Keratinocyte (primary cell): ENCODE results near the gene EIF3F. TPM values are rescaled to one million over a fixed set of nuclear protein-coding genes. Genes with fewer than 3 reads are reported as not detected.

Source experiments
- DNase-seq: peaks from one replicate; pipeline ENCODE4 v3.0.0-alpha.2; 2011; ENCODE audit warnings: low read depth, missing footprints, low spot score
- FAIRE-seq: peaks from 2 replicates; lab custom pipeline; 2011; peaks lifted over from hg19 to GRCh38; lab: Jason Lieb, UNC
- H2AFZ ChIP-seq: 2 replicates; pipeline ENCODE4 v1.6.0; 2012; ENCODE audit warnings: low read length, control low read depth, inconsistent platforms; ENCODE audit not compliant: control insufficient read depth
- H3K27ac ChIP-seq: 2 replicates; pipeline ENCODE4 v1.5.1; 2011; ENCODE audit warnings: low read length; ENCODE audit not compliant: control insufficient read depth, insufficient read depth
- H3K27me3 ChIP-seq: 3 replicates; pipeline ENCODE4 v1.6.0; 2011; ENCODE audit warnings: low read length; ENCODE audit not compliant: control insufficient read depth, insufficient read depth; ENCODE audit errors: extremely low read depth
- H3K36me3 ChIP-seq, 2 experiments: 2 replicates in 1 of 2; 3 replicates in 1 of 2; pipeline ENCODE4 v1.5.1; 2011; ENCODE audit warnings: low read length in 2 of 2, mild to moderate bottlenecking in 1 of 2; ENCODE audit not compliant: control insufficient read depth in 2 of 2, insufficient read depth in 2 of 2; ENCODE audit errors: extremely low read depth in 1 of 2
- H3K4me1 ChIP-seq: 3 replicates; pipeline ENCODE4 v1.5.1; 2011; ENCODE audit warnings: low read length; ENCODE audit not compliant: control insufficient read depth, insufficient read depth; ENCODE audit errors: extremely low read depth
- H3K4me2 ChIP-seq: 3 replicates; pipeline ENCODE4 v1.6.0; 2011; ENCODE audit warnings: low read depth, low read length; ENCODE audit not compliant: control insufficient read depth, insufficient read depth; ENCODE audit errors: extremely low read depth
- H3K4me3 ChIP-seq, 3 experiments: fragments of 200-600 bp in 1 of 3; sonication (generic) in 1 of 3; 2 replicates in 2 of 3; 3 replicates in 1 of 3; pipeline ENCODE4 v1.5.1; 2011 to 2016; ENCODE audit warnings: low read length in 3 of 3, mild to moderate bottlenecking in 3 of 3, control low read depth in 2 of 3, inconsistent platforms in 1 of 3, low read depth in 1 of 3, mixed read lengths in 1 of 3, mixed run types in 1 of 3, moderate library complexity in 1 of 3; ENCODE audit not compliant: control insufficient read depth in 2 of 3, insufficient read depth in 2 of 3; ENCODE audit errors: extremely low read depth in 1 of 3
- H3K79me2 ChIP-seq: 2 replicates; pipeline ENCODE4 v1.6.0; 2012; ENCODE audit warnings: low read length; ENCODE audit not compliant: control insufficient read depth, insufficient read depth
- H3K9ac ChIP-seq: 3 replicates; pipeline ENCODE4 v1.6.0; 2011; ENCODE audit warnings: low read length; ENCODE audit not compliant: control insufficient read depth, insufficient read depth; ENCODE audit errors: extremely low read depth
- H3K9me1 ChIP-seq: 3 replicates; pipeline ENCODE4 v1.6.0; 2011; ENCODE audit warnings: low read length; ENCODE audit not compliant: control insufficient read depth, insufficient read depth; ENCODE audit errors: extremely low read depth
- H3K9me3 ChIP-seq: 2 replicates; pipeline ENCODE4 v1.5.1; 2012; ENCODE audit warnings: low read depth, low read length; ENCODE audit not compliant: control insufficient read depth
- H4K20me1 ChIP-seq: 3 replicates; pipeline ENCODE4 v1.6.0; 2011; ENCODE audit warnings: low read length; ENCODE audit not compliant: control insufficient read depth, insufficient read depth; ENCODE audit errors: extremely low read depth
- EZH2 ChIP-seq: IDR thresholded peaks from one replicate; pipeline ENCODE4 v1.6.1; 2012; ENCODE audit warnings: inconsistent platforms, mild to moderate bottlenecking, low read length, moderate library complexity
- dilution Hi-C: fragments of 300-500 bp; cut with MboI; formaldehyde crosslinking; loops from one replicate; pipeline ENCODE4 v1.7.0; 2020; ENCODE audit warnings: low sequenced_read_pairs; ENCODE audit not compliant: extremely low pct_ligation_motif_present
- polyA plus RNA-seq, 5 experiments: library from polyadenylated mRNA; depleted of rRNA in 3 of 5; stranded (reverse) in 3 of 5; stranded (forward) in 1 of 5; unstranded in 1 of 5; fragments of >200 nt; gene quantifications; 1 replicate in 1 of 5; 2 replicates in 3 of 5; 3 replicates in 1 of 5; pipeline versions ENCODE4 v1.2.1 to v1.2.3, GENCODE V29; 2011 to 2012; ENCODE audit warnings: missing spikeins in 2 of 5, low read depth in 1 of 5, low replicate concordance in 1 of 5
- TF ChIP-seq, protein P1 (sequence below), 3 experiments: IDR thresholded peaks in 1 of 3; conservative IDR thresholded peaks in 1 of 3; optimal IDR thresholded peaks in 1 of 3; 2 replicates in 2 of 3; 3 replicates in 1 of 3; pipeline versions ENCODE3 to v1.5.1; 2011; ENCODE audit warnings: low read length in 3 of 3, mild to moderate bottlenecking in 3 of 3, moderate library complexity in 2 of 3, control low read depth in 1 of 3, inconsistent platforms in 1 of 3; ENCODE audit not compliant: insufficient read depth in 2 of 3; ENCODE audit errors: extremely low read depth in 1 of 3

Gene EIF3F
- polyA plus RNA-seq, 1 donor (not counting 4 experiments of a cell fraction or from before 2014, with no cell fraction given): 158 TPM

- no peak overlapping the region for H3K4me2 ChIP-seq
- no peak overlapping the region for H3K9ac ChIP-seq
- no peaks in the 10 kb centered on the region for H3K36me3 ChIP-seq
- no peaks in the 10 kb centered on the region for H4K20me1 ChIP-seq
- H2AFZ ChIP-seq: no peak overlapping the region
- FAIRE-seq (no peak), DNase-seq (no peak)
- peaks cover 3% of the 10 kb centered on the region for H3K27me3 ChIP-seq
- H3K79me2 ChIP-seq: no peaks in the 10 kb centered on the region
- H3K27ac ChIP-seq: no peak overlapping the region
- dilution Hi-C loops: no loop called here
- no peaks in the 10 kb centered on the region for H3K9me1 ChIP-seq
- H3K4me1 ChIP-seq: no peaks in the 10 kb centered on the region
- H3K9me3 ChIP-seq: no peaks in the 10 kb centered on the region
- no peak overlapping the region for H3K4me3 ChIP-seq
- TF ChIP-seq EZH2: no peak
- TF ChIP-seq, protein P1, sequence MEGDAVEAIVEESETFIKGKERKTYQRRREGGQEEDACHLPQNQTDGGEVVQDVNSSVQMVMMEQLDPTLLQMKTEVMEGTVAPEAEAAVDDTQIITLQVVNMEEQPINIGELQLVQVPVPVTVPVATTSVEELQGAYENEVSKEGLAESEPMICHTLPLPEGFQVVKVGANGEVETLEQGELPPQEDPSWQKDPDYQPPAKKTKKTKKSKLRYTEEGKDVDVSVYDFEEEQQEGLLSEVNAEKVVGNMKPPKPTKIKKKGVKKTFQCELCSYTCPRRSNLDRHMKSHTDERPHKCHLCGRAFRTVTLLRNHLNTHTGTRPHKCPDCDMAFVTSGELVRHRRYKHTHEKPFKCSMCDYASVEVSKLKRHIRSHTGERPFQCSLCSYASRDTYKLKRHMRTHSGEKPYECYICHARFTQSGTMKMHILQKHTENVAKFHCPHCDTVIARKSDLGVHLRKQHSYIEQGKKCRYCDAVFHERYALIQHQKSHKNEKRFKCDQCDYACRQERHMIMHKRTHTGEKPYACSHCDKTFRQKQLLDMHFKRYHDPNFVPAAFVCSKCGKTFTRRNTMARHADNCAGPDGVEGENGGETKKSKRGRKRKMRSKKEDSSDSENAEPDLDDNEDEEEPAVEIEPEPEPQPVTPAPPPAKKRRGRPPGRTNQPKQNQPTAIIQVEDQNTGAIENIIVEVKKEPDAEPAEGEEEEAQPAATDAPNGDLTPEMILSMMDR (optimal IDR thresholded peaks at IDR 0.05 in 1 of 3, IDR thresholded peaks at IDR 0.05 in 1 of 3, conservative IDR thresholded peaks at IDR 0.05 in 1 of 3; ENCODE audit: extremely low read depth in 1 of 3, insufficient read depth in 2 of 3, low read length in 3 of 3): no peak
These were observed 58.7 kb downstream of the EIF3F start for GRCh38 chr11:8045839-8046238.

DNA sequence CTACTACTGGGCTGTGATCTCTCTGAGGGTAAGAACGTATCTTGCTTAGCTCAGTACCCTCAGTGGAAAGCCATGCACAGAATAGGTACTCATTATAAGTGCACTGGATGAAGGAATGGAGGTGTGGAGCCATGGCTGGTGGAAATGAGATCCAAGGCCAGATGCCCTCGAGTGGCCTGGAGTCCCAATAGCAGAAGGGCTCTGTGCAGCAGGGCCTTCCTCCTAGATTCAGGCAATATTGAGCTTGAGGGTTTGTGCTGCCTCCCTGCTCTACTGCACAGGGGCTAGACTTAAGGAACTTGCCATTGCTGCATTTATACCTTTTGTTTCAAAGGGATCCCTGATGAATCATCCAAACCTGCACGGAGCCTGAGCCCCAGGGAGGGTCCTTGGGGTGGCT is 60.2 kb downstream of the EIF3F start:
- DNase-seq (no peak), FAIRE-seq (no peak)
- dilution Hi-C loops: no loop called here

More for the DNA sequence above, 60.2 kb downstream of the EIF3F start:
- no peaks in the 10 kb centered on the region for H3K36me3 ChIP-seq
- no peak overlapping the region for H2AFZ ChIP-seq
- TF ChIP-seq, protein P1 (optimal IDR thresholded peaks at IDR 0.05 in 1 of 3, IDR thresholded peaks at IDR 0.05 in 1 of 3, conservative IDR thresholded peaks at IDR 0.05 in 1 of 3; ENCODE audit: extremely low read depth in 1 of 3, insufficient read depth in 2 of 3, low read length in 3 of 3): no peak
- TF ChIP-seq EZH2: no peak
- H4K20me1 ChIP-seq: no peaks in the 10 kb centered on the region
- H3K79me2 ChIP-seq: no peaks in the 10 kb centered on the region
- H3K4me1 ChIP-seq: no peaks in the 10 kb centered on the region
- H3K27ac ChIP-seq: no peak overlapping the region
- H3K9ac ChIP-seq: no peak overlapping the region
- H3K4me2 ChIP-seq: no peak overlapping the region
- H3K9me3 ChIP-seq: no peaks in the 10 kb centered on the region
- no peak overlapping the region for H3K4me3 ChIP-seq
- peaks cover 3% of the 10 kb centered on the region for H3K27me3 ChIP-seq
- no peaks in the 10 kb centered on the region for H3K9me1 ChIP-seq
